NT2/D1 (cell line): Measurements from ENCODE around the gene BIK.

Experiments used
- SUZ12 ChIP-seq: IDR thresholded peaks from 2 replicates; pipeline ENCODE4 v1.6.1; 2011; ENCODE audit not compliant: insufficient read length, insufficient read depth; ENCODE audit errors: extremely low read depth
- YY1 ChIP-seq: IDR thresholded peaks from 2 replicates; pipeline ENCODE4 v1.6.1; 2011; ENCODE audit not compliant: insufficient read length, insufficient read depth
- ZNF274 ChIP-seq: IDR thresholded peaks from 2 replicates; pipeline ENCODE4 v1.6.1; 2011; ENCODE audit warnings: mild to moderate bottlenecking, low read depth, low read length

DNA sequence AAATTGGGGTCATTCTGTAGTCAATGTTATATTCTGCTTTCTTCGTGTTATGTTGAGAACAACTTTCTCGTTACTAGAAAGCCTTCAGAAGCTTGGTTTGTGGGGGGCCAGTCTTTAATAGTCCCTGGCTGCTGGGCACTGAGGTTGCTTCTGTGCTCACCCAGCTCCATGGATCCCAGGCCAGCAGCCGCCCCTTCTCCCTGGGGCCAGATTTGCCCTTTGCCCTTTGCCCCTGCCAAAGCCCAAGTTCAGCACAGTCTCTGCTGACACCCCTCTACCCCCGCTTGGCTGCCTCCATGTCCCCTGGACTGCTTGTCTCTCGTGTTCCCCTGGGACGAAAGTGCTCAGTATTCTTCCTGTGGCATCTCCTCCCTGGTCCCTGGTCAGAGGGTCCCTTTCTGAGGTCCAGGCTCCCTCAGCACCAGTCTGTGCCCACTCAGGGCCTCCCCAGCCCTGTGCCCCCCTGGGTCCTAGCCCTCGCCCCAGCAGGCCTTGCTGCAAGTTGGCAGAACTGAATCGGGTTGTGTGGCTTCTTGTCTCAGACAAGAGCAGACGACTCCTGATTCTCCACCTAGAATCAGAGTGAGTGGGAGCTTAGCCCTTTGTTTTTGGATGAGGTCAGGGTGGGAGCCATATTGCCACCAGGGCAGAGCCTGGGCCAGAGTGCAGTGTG, 47.5 kb downstream of the BIK start:
- TF ChIP-seq YY1 (no peak), ZNF274 (no peak), SUZ12 (no peak)
